H1 (cell line): ENCODE results near the gene RSPO1. TPM values are rescaled to one million over a fixed set of nuclear protein-coding genes. Genes with fewer than 3 reads are reported as not detected.

Experiments used
- ATF3 ChIP-seq: IDR thresholded peaks from 2 replicates; pipeline ENCODE4 v1.6.1; 2011; ENCODE audit warnings: low read depth, mild to moderate bottlenecking, low read length; ENCODE audit not compliant: insufficient read depth
- CBX5 ChIP-seq: fragments of 300-800, 300-1000 bp; sonication (generic); IDR thresholded peaks from 2 replicates; pipeline ENCODE4 v1.7.1; 2016; ENCODE audit warnings: antibody characterized with exemption, low read length, low read depth
- FOSL1 ChIP-seq: IDR thresholded peaks from 2 replicates; pipeline ENCODE4 v1.6.1; 2011; ENCODE audit warnings: mild to moderate bottlenecking, low read depth, low read length, moderate library complexity; ENCODE audit not compliant: insufficient read depth
- POLR2A ChIP-seq, 2 experiments: IDR thresholded peaks; 1 replicate in 1 of 2; 2 replicates in 1 of 2; pipeline ENCODE4 v1.6.1; 2011; ENCODE audit warnings: low read depth in 2 of 2, low read length in 2 of 2, mild to moderate bottlenecking in 2 of 2; ENCODE audit errors: control extremely low read depth in 1 of 2
- POLR2AphosphoS5 ChIP-seq: IDR thresholded peaks from 2 replicates; pipeline ENCODE4 v1.6.1; 2011; ENCODE audit warnings: low read depth, low read length
- RAD21 ChIP-seq, 2 experiments: IDR thresholded peaks in 1 of 2; conservative IDR thresholded peaks in 1 of 2; 2 replicates each; pipeline ENCODE4 v1.6.1; 2011; ENCODE audit warnings: low read depth in 2 of 2, low read length in 2 of 2, improper control_type of control experiment in 1 of 2, inconsistent platforms in 1 of 2, mild to moderate bottlenecking in 1 of 2, moderate library complexity in 1 of 2
- SUZ12 ChIP-seq: fragments of 200-600 bp; sonication (generic); IDR thresholded peaks from 2 replicates; pipeline ENCODE4 v1.6.1; 2012; ENCODE audit warnings: mild to moderate bottlenecking, inconsistent platforms, low read length, moderate library complexity, mixed read lengths
- YY1 ChIP-seq: IDR thresholded peaks from 2 replicates; pipeline ENCODE4 v1.6.1; 2011; ENCODE audit warnings: low read depth, mild to moderate bottlenecking, low read length
- polyA plus RNA-seq, 7 experiments: library from polyadenylated mRNA; depleted of rRNA in 3 of 7; stranded (reverse) in 5 of 7; unstranded in 2 of 7; fragments of >200 nt in 5 of 7; fragments of 200-250 nt in 2 of 7; gene quantifications; 1 replicate in 5 of 7; 2 replicates in 1 of 7; 4 replicates in 1 of 7; pipeline versions ENCODE4 v1.2.1 to v1.2.3, GENCODE V29; 2011 to 2013; ENCODE audit warnings: missing spikeins in 2 of 7, mixed read lengths in 2 of 7
- total RNA-seq: library from RNA; stranded (reverse); fragmentation: NEBNext Ultra II Directional; extraction: Animal tissue kit (Norgen Biotek cat#: 25700); gene quantifications from 2 replicates; pipeline ENCODE4 v1.2.1, GENCODE V29; 2021

Gene RSPO1
- total and polyA plus RNA-seq, 2 of the 8 experiments (the other 6 are each of a cell fraction or from before 2014, with no cell fraction given) = 0.39 TPM; not detected in 1

GRCh38 chr1:37609994-37610393, 24.7 kb downstream of the RSPO1 start (continued):
- no peak for TF ChIP-seq ATF3
- no peak for TF ChIP-seq POLR2A (IDR thresholded peaks at IDR 0.05; ENCODE audit: control extremely low read depth in 1 of 2, low read depth in 2 of 2, low read length in 2 of 2)
- TF ChIP-seq YY1 = no peak
- no peak for TF ChIP-seq FOSL1
- TF ChIP-seq CBX5 = no peak
- TF ChIP-seq SUZ12 = no peak
- TF ChIP-seq RAD21 (IDR thresholded peaks at IDR 0.05 in 1 of 2, conservative IDR thresholded peaks at IDR 0.05 in 1 of 2; ENCODE audit: low read depth in 2 of 2, low read length in 2 of 2) = no peak
- TF ChIP-seq POLR2AphosphoS5 = no peak
